Body of pancreas (tissue), 4 donors: ENCODE results near the gene C6orf62. TPM values are rescaled to one million over a fixed set of nuclear protein-coding genes. Genes with fewer than 3 reads are reported as not detected.
"Not testable (repeated sequence)": the region's sequence is repeated elsewhere in the genome, so short reads cannot be mapped to it uniquely, and the experiment has no call there.

Experiments
- ATAC-seq: fragments of 150-250 bp; one replicate; pipeline ENCODE4 v1.9.1; 2016
- DNase-seq, 4 donors: peaks; one replicate each; pipeline ENCODE4 v3.0.0-alpha.2; 2019
- H3K27ac ChIP-seq, 4 donors: fragments of 200-600 bp; sonication (generic); 1 replicate in 3 of 4; 2 replicates in 1 of 4; pipeline versions ENCODE4 v1.5.1 to v1.6.1; 2016 to 2019; ENCODE audit warnings: mild to moderate bottlenecking in 1 of 4, mixed read lengths in 1 of 4, moderate library complexity in 1 of 4
- H3K27me3 ChIP-seq, 2 donors: fragments of 200-600 bp; sonication (generic); one replicate each; pipeline ENCODE4 v1.6.0; 2016; ENCODE audit warnings: mild to moderate bottlenecking in 1 of 2
- H3K36me3 ChIP-seq, 2 donors: fragments of 200-600 bp; sonication (generic); replicated peaks in 1 of 2; 2 replicates each; pipeline ENCODE4 v1.5.1; 2016; ENCODE audit warnings: low read depth in 2 of 2; ENCODE audit not compliant: insufficient read depth in 1 of 2
- H3K4me1 ChIP-seq: fragments of 200-600 bp; sonication (generic); one replicate; pipeline ENCODE4 v1.6.0; 2016
- H3K4me3 ChIP-seq, 2 donors: fragments of 200-600 bp; sonication (generic); 1 replicate in 1 of 2; 2 replicates in 1 of 2; pipeline ENCODE4 v1.5.1; 2016 to 2019
- H3K9me3 ChIP-seq, 3 donors: fragments of 200-600 bp; sonication (generic); 1 replicate in 2 of 3; 2 replicates in 1 of 3; pipeline ENCODE4 v1.5.1; 2016
- CTCF ChIP-seq, 7 experiments: fragments of 450-650 bp in 4 of 7; fragments of 200-600 bp in 3 of 7; sonication (generic) in 3 of 7; IDR thresholded peaks; one replicate each; pipeline ENCODE4 v1.5.1; 2016 to 2019; ENCODE audit warnings: antibody characterized with exemption in 7 of 7
- POLR2A ChIP-seq, 3 donors: fragments of 450-650 bp; IDR thresholded peaks; one replicate each; pipeline ENCODE4 v1.6.1; 2016; ENCODE audit warnings: antibody characterized with exemption in 3 of 3, mild to moderate bottlenecking in 2 of 3
- WGBS, 2 donors: methylation state at CpG; one replicate each; pipeline ENCODE4 v1.1.5; 2017; 5-methylcytosine and 5-hydroxymethylcytosine counted together
- intact Hi-C: fragments of 100-400 bp; cut with DNase I; formaldehyde crosslinking; loops from one replicate; pipeline ENCODE4 v1.15.1; 2023
- total RNA-seq, 2 donors: library from RNA; depleted of rRNA; stranded (reverse); fragments of >200 nt; gene quantifications; one replicate each; pipeline ENCODE4 v1.1.0, GENCODE V29; 2016

The C6orf62 gene
- total RNA-seq, 2 donors from 2014 or later: 46.5 to 70.0 TPM

GRCh38 chr6:24666097-24666640, 52.8 kb downstream of the C6orf62 start:
- DNase-seq: peak; percentile 31 to 48 (median 38)
- no peaks in the 10 kb centered on the region for H3K9me3 ChIP-seq
- ATAC-seq: peak; percentile 39
- TF ChIP-seq POLR2A (IDR thresholded peaks at IDR 0.05) (no peak), CTCF (IDR thresholded peaks at IDR 0.05) (no peak)
- H3K27ac ChIP-seq: peak overlapping the region; percentile 65 to 96 (median 92)
- no peaks in the 10 kb centered on the region for H3K27me3 ChIP-seq
- WGBS, 2 donors: 0% methylated on average over 14 to 26 of the region's 26 CpGs
- intact Hi-C loops: no loop called here
- peak overlapping the region; percentile 66 to 71 for H3K4me3 ChIP-seq
- peaks cover 0 to 2% of the 10 kb centered on the region in 2 donors for H3K36me3 ChIP-seq
- H3K4me1 ChIP-seq: peaks cover 47% of the 10 kb centered on the region

- 76 to 87% methylated on average over 7 of the region's 7 CpGs for WGBS, 2 donors
- no peaks in the 10 kb centered on the region for H3K27me3 ChIP-seq
- peaks cover 47% of the 10 kb centered on the region for H3K4me1 ChIP-seq
- DNase-seq (no peak), ATAC-seq (no peak)
- H3K27ac ChIP-seq: no peak overlapping the region
- peaks cover 0 to 2% of the 10 kb centered on the region in 2 donors for H3K36me3 ChIP-seq
- TF ChIP-seq CTCF (IDR thresholded peaks at IDR 0.05) (no peak), POLR2A (IDR thresholded peaks at IDR 0.05) (no peak)
- H3K4me3 ChIP-seq: no peak overlapping the region
- H3K9me3 ChIP-seq: no peaks in the 10 kb centered on the region
- intact Hi-C loops: no loop called here
Measured at GRCh38 chr6:24664046-24664987, 54.6 kb downstream of the C6orf62 start.

GRCh38 chr6:24663189-24663588, 55.8 kb downstream of the C6orf62 start:
- H3K9me3 ChIP-seq: no peaks in the 10 kb centered on the region
- H3K4me3 ChIP-seq: no peak overlapping the region
- intact Hi-C loops: no loop called here
- H3K36me3 ChIP-seq: peaks cover 0 to 2% of the 10 kb centered on the region in 2 donors
- TF ChIP-seq CTCF (IDR thresholded peaks at IDR 0.05) (no peak), POLR2A (IDR thresholded peaks at IDR 0.05) (no peak)
- DNase-seq (no peak), ATAC-seq (no peak)
- no peaks in the 10 kb centered on the region for H3K27me3 ChIP-seq
- WGBS, 2 donors: 96 to 100% methylated on average over 1 of the region's 1 CpG
- H3K4me1 ChIP-seq: peaks cover 42% of the 10 kb centered on the region
- no peak overlapping the region for H3K27ac ChIP-seq

GRCh38 chr6:24662236-24662635, 56.7 kb downstream of the C6orf62 start:
- ATAC-seq (no peak), DNase-seq (no peak)
- Histone ChIP-seq H3K27me3 (no peaks in the 10 kb centered on the region), H3K27ac (no peak overlapping the region), H3K36me3 (peaks cover 0 to 2% of the 10 kb centered on the region in 2 donors), H3K4me3 (no peak overlapping the region), H3K4me1 (peaks cover 34% of the 10 kb centered on the region), H3K9me3 (no peaks in the 10 kb centered on the region)
- TF ChIP-seq POLR2A (IDR thresholded peaks at IDR 0.05) (no peak), CTCF (IDR thresholded peaks at IDR 0.05) (no peak)
- WGBS, 2 donors: 83 to 87% methylated on average over 10 of the region's 10 CpGs
- intact Hi-C loops: no loop called here

- WGBS, 2 donors: 69 to 72% methylated on average over 5 of the region's 5 CpGs
- H3K27ac ChIP-seq, H3K36me3 ChIP-seq, DNase-seq, ATAC-seq, H3K9me3 ChIP-seq, H3K27me3 ChIP-seq, H3K4me3 ChIP-seq, intact Hi-C loops: not testable (repeated sequence)
- H3K4me1 ChIP-seq: peaks cover 34% of the 10 kb centered on the region
Measured at GRCh38 chr6:24661759-24662158, 57.2 kb downstream of the C6orf62 start.
